ENCODE measurements around the gene DHRSX.
"Not testable (repeated sequence)": the region's sequence is repeated elsewhere in the genome, so short reads cannot be mapped to it uniquely, and the experiment has no call there.

Gene DHRSX

GRCh38 chrX:2536141-2536540, 35.4 kb upstream of the DHRSX start:
- Histone ChIP-seq H3K27ac (ENCODE audit: low read depth, low read length) (no peak overlapping the region), H3K27me3 (ENCODE audit: low read length) (no peaks in the 10 kb centered on the region), H2AFZ (ENCODE audit: low read depth, low read length, severe bottlenecking) (no peak overlapping the region), H3K79me2 (ENCODE audit: insufficient read depth, low read length) (no peaks in the 10 kb centered on the region), H3K4me2 (ENCODE audit: low read depth, low read length, poor library complexity, severe bottlenecking) (no peak overlapping the region), H4K20me1 (ENCODE audit: low read depth, low read length) (no peaks in the 10 kb centered on the region), H3K36me3 (ENCODE audit: low read length) (no peaks in the 10 kb centered on the region), H3K9me3 (ENCODE audit: insufficient read depth, low read length) (no peaks in the 10 kb centered on the region), H3K9ac (ENCODE audit: low read length) (no peak overlapping the region), H3K9me2 (replicated peaks; ENCODE audit: insufficient read depth, low read length) (no peaks in the 10 kb centered on the region), H3F3A (ENCODE audit: insufficient read depth) (no peaks in the 10 kb centered on the region), H3K4me3 (ENCODE audit: insufficient read depth, low read length, poor library complexity, severe bottlenecking) (no peak overlapping the region)
- no peak for TF ChIP-seq CTCF (IDR thresholded peaks at IDR 0.05; ENCODE audit: insufficient read depth, low read length, poor library complexity, severe bottlenecking)

GRCh38 chrX:2534261-2535021, 33.7 kb upstream of the DHRSX start:
- not testable (repeated sequence) for H3K79me2 ChIP-seq (ENCODE audit: insufficient read depth, low read length); H4K20me1 ChIP-seq (ENCODE audit: low read depth, low read length); H3K9me2 ChIP-seq (replicated peaks; ENCODE audit: insufficient read depth, low read length); H3F3A ChIP-seq (ENCODE audit: insufficient read depth); H3K4me3 ChIP-seq (ENCODE audit: insufficient read depth, low read length, poor library complexity, severe bottlenecking); H3K36me3 ChIP-seq (ENCODE audit: low read length); H2AFZ ChIP-seq (ENCODE audit: low read depth, low read length, severe bottlenecking); H3K4me2 ChIP-seq (ENCODE audit: low read depth, low read length, poor library complexity, severe bottlenecking); H3K27ac ChIP-seq (ENCODE audit: low read depth, low read length); H3K9me3 ChIP-seq (ENCODE audit: insufficient read depth, low read length); H3K9ac ChIP-seq (ENCODE audit: low read length); H3K27me3 ChIP-seq (ENCODE audit: low read length)

GRCh38 chrX:2533424-2533823, 32.6 kb upstream of the DHRSX start:
- H3F3A ChIP-seq (ENCODE audit: insufficient read depth) = no peaks in the 10 kb centered on the region
- no peaks in the 10 kb centered on the region for H3K9me3 ChIP-seq (ENCODE audit: insufficient read depth, low read length)
- H3K79me2 ChIP-seq (ENCODE audit: insufficient read depth, low read length) = no peaks in the 10 kb centered on the region
- no peaks in the 10 kb centered on the region for H3K27me3 ChIP-seq (ENCODE audit: low read length)
- H3K4me2 ChIP-seq (ENCODE audit: low read depth, low read length, poor library complexity, severe bottlenecking) = no peak overlapping the region
- H3K4me3 ChIP-seq (ENCODE audit: insufficient read depth, low read length, poor library complexity, severe bottlenecking) = no peak overlapping the region
- no peak overlapping the region for H3K9ac ChIP-seq (ENCODE audit: low read length)
- no peak overlapping the region for H3K27ac ChIP-seq (ENCODE audit: low read depth, low read length)
- H4K20me1 ChIP-seq (ENCODE audit: low read depth, low read length) = no peaks in the 10 kb centered on the region
- H2AFZ ChIP-seq (ENCODE audit: low read depth, low read length, severe bottlenecking) = no peak overlapping the region
- no peaks in the 10 kb centered on the region for H3K9me2 ChIP-seq (replicated peaks; ENCODE audit: insufficient read depth, low read length)
- TF ChIP-seq CTCF (IDR thresholded peaks at IDR 0.05; ENCODE audit: insufficient read depth, low read length, poor library complexity, severe bottlenecking) (no peak), EZH2phosphoT487 (conservative IDR thresholded peaks at IDR 0.05; ENCODE audit: low read length) (no peak)
- H3K36me3 ChIP-seq (ENCODE audit: low read length) = no peaks in the 10 kb centered on the region

- no peak overlapping the region for H3K4me3 ChIP-seq (ENCODE audit: insufficient read depth, low read length, poor library complexity, severe bottlenecking)
- no peaks in the 10 kb centered on the region; the same call in 1 of the 2 replicates for H3F3A ChIP-seq (ENCODE audit: insufficient read depth)
- no peak for TF ChIP-seq CTCF (IDR thresholded peaks at IDR 0.05; ENCODE audit: insufficient read depth, low read length, poor library complexity, severe bottlenecking)
- no peak for TF ChIP-seq EZH2phosphoT487 (conservative IDR thresholded peaks at IDR 0.05; ENCODE audit: low read length)
- H3K79me2 ChIP-seq (ENCODE audit: insufficient read depth, low read length) = no peaks in the 10 kb centered on the region
- no peaks in the 10 kb centered on the region for H3K27me3 ChIP-seq (ENCODE audit: low read length)
- H3K9me2 ChIP-seq (replicated peaks; ENCODE audit: insufficient read depth, low read length) = no peaks in the 10 kb centered on the region
- H3K36me3 ChIP-seq (ENCODE audit: low read length) = no peaks in the 10 kb centered on the region
- no peak overlapping the region for H2AFZ ChIP-seq (ENCODE audit: low read depth, low read length, severe bottlenecking)
- no peaks in the 10 kb centered on the region for H4K20me1 ChIP-seq (ENCODE audit: low read depth, low read length)
- no peak overlapping the region for H3K27ac ChIP-seq (ENCODE audit: low read depth, low read length)
- no peaks in the 10 kb centered on the region for H3K9me3 ChIP-seq (ENCODE audit: insufficient read depth, low read length)
- H3K9ac ChIP-seq (ENCODE audit: low read length) = no peak overlapping the region
- no peak overlapping the region for H3K4me2 ChIP-seq (ENCODE audit: low read depth, low read length, poor library complexity, severe bottlenecking)
These were observed 25.6 kb upstream of the DHRSX start for GRCh38 chrX:2526390-2526789.

Measured in SU-DHL-6 (cell line).